Stimulated activated CD4-positive, alpha-beta T cell treated with anti-CD3 and anti-CD28 coated beads, Interleukin-1b, Interleukin-23, amount 100 ng/mL, for 1 hour (primary cell): ENCODE data around the gene IFIT3.

ENCODE experiments used
- DNase-seq, 2 donors: peaks; one replicate each; pipeline ENCODE4 v3.0.0-alpha.2; 2020; ENCODE audit warnings: low read depth in 2 of 2

Gene IFIT3

DNA sequence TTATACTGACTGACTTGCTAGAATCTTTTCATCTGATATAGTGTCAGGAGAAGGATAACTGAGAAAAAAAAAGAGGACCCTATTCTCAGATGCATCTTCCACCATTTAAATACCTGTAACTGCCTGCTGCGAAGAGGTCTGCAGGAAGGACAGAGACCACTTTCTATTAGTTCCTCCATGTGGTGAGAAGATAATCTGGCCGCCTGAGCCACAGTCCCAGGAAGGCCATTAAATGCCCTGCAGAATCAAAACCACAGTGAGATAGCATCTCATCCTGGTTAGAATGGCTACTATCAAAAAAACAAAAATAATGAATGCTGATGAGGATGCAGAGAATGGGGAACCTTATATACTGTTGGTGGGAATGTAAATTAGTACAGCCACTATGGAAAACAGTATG lies 30.2 kb downstream of the IFIT3 start:
- DNase-seq, result no peak

GRCh38 chr10:89360157-89360556 lies 32.4 kb downstream of the IFIT3 start:
- no peak for DNase-seq

DNA sequence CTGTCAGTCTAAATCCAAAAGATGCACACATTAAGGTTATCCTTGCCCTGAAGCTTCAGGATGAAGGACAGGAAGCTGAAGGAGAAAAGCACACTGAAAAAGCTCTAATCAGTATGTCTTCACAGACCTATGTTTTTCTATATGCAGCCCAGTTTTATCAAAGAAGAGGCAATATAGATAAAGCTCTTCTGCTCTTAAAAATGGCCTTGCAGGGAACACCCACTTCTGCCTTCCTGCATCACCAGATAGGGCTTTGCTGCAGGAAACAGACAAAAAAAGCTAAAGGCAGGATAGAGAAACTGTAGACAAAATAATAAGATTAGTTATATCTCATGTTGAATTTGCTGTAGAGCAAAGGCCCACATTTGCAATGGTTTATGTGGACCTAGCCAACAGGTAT lies 35.1 kb downstream of the IFIT3 start:
- no peak for DNase-seq

DNA sequence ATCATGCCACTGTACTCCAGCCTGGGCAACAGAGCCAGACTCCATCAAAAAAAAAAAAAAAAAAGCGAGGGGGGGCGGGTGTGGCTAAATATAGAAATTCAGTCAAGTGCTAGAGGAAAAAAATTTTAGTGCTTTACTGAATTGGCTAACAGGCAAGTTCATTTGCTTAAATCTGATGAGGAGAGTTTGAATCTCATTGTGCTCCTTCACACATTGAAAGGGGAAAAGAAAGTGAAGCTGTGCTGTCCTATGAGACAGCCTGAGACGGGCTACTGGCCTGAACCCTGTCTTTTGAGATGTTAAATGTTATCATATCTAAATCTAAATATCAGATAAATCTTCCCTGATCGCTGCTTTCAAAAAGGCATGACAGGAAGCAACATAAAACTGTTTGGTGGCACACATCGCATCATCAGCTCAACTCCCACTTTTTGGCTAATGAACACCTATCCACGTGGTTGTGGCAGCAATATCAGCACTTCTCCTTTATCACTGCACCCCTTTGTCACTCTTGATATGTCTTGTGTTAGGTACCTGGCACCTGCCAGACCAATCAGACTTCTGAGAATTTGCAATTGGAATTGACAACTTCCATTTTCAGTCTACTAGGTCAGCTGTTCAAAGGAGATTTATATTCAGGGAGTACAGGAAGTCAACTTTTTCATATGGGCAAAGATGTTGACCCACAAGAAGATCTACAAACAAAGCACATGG lies 36.1 kb downstream of the IFIT3 start:
- no peak for DNase-seq

DNA sequence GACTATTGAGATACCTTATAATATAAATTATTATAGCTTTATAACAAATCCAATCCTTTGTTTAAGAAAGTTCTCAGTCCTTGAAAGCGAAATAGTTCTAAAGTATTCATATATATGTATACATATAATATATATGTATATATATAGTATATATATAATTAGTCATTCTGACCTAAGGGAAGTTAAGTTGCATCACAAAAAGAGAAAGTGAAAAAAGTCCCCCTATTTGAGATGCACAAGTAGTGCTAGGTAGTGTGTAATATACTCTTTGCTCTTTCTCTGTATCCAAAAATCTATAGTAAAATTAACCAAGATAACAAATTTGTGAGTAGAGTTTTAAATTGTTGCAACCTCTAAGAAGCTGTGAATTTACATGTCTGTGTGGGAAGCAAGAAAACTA lies 36.7 kb downstream of the IFIT3 start:
- DNase-seq, result no peak

DNA sequence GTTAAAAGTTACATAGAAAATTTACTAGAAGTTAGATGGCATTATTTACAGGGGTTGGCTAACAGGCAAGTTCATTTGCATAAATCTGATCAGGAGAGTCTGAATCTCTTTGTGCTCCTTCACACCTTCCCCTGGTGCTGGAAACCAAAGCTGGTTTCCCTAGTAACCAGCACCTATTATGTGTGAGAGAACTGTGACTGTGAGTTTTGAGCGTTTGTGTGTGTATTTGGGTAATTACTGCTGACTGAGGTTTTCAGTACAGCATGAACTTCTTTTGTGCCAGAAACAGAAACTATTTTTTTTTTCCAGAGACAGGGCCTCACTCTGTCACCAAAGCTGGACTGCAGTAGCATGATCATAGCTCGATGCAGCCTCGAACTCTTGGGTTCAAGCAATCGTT lies 39.7 kb downstream of the IFIT3 start:
- no peak for DNase-seq

DNA sequence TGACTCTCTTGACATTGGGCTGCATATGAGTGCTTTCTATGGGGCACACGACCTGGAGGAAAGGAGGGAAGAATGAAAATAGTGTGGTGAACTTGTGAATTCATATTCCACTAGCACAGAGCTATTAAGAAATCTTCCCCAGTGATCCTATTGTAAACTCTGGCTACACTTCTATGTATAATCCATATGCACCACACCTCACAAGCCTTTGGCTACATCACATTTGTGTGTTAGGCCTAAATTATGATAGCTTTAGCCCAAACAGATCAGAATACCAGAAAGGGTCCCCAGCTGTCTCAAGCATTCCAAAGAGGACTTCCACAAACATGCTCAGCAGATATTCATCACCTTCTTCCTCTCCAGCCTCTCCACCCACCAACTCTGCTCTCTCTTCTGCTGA lies 40.3 kb downstream of the IFIT3 start:
- no peak for DNase-seq

DNA sequence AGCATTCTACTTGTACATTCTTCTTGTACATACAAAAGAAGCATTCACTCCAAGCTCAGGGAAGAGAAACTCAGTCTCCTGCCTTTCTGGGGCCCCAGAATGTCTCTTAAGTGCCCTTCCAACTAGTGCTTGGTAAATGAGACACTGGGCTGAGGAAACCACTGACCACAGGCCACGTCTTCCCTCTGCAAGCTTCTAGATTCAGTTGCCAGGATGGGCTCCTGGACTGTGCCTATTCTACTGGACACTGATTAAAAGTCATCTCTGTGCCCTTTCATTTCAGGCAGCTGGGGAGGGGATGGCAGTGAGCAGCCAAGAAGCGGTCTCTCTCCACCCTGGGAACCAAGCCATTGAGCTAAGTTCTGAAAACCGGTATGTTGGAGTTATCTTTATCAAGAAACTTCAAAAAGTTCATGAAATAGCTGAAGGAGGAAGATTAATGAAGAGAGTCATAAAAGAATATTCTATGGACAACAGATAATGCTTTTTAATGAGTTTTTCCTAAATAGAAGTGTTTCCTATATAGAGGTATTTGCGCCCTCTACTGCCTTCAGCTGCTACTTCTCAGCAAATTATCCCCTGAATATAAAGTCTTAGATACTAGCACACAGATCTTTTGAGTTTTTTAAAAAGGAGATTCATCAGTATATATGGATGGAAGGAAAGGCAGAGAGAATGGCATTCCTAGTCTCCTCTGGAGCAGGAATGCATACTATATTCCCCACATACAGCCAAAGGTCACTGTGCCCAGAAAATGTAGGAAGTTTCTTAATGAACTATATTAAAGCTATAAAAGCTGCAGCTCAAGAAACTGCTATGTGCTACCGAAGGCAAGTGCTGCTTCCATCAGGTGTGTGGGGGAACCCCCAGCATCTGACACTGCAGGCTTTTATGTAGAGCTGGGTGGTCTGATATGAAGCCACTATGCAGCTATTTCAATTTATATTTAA lies 41.6 kb downstream of the IFIT3 start:
- DNase-seq, result no peak

DNA sequence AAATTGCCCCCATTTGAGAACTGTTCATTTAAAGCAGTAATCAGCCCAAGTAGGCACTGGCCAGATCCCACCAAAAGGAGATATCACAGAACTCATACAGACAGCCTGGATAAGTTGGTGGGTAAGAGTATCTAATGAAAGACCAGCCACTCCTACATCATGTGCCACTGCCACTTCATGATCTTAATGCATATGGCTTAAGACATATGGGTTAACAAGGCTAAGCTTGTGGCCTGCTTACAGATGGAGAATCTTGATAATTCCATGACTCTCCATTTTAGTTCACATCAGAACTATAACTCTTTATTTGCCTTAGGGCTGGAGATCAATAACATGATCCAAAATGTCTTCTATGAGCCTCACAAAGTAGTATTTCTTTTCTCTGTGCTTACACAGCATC lies 43.3 kb downstream of the IFIT3 start:
- DNase-seq, result no peak

DNA sequence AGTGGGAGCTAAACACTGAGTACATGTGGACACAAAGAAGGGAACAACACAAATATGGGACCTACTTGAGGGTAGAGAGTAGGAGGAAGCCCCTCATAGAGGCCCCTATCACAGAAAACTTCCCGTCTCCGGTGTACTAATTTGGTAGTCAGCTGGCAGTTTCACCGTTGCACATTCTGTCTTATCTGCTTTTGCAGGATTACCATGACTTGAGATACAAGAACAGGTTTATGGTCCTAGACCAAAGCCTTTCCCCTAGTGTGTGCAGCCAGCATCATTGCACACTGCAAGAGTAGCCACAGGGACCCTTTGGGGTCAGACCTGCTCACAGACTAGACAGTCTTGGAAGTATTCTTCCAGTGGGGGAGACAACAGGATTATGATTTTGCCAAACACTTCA lies 44.2 kb downstream of the IFIT3 start:
- no peak for DNase-seq

DNA sequence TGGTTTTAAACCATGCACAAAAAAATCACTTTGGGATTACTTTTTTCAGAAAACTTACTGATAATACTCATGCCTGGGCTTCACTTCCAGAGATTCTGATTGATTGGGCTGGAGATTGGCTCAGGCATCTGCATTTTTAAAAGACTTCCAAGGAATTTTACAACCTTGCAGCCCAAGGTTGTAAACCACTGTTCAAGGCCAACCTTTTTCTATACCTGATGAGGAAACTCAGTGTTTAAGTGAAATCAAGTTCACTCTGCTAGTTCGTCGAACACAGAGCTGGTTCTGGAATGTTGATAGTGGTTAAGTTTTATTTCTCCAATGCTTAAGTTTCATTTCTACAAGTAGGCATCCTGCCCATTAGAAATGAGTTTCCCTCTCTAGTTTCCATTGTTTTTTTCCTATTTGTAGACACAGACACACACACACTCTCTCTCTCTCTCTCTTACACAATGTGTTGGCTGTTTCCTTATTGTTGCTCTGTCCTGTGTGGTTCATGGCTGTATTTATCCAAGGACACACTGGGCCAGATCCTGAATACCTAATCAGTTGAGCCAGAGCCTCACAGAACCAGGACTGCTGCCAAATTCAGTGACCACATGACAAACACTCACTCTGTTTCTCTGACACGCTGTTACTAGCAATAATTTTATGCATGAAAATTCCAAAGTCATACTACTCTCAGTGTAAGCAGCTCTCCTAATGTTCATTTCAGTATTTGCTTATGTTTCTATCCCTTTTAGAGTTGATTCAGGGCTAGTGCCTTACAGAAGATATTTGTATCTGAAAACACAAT lies 46.3 kb downstream of the IFIT3 start:
- no peak for DNase-seq

- DNase-seq, result no peak
Observed at GRCh38 chr10:89374713-89375141, 46.9 kb downstream of the IFIT3 start.

DNA sequence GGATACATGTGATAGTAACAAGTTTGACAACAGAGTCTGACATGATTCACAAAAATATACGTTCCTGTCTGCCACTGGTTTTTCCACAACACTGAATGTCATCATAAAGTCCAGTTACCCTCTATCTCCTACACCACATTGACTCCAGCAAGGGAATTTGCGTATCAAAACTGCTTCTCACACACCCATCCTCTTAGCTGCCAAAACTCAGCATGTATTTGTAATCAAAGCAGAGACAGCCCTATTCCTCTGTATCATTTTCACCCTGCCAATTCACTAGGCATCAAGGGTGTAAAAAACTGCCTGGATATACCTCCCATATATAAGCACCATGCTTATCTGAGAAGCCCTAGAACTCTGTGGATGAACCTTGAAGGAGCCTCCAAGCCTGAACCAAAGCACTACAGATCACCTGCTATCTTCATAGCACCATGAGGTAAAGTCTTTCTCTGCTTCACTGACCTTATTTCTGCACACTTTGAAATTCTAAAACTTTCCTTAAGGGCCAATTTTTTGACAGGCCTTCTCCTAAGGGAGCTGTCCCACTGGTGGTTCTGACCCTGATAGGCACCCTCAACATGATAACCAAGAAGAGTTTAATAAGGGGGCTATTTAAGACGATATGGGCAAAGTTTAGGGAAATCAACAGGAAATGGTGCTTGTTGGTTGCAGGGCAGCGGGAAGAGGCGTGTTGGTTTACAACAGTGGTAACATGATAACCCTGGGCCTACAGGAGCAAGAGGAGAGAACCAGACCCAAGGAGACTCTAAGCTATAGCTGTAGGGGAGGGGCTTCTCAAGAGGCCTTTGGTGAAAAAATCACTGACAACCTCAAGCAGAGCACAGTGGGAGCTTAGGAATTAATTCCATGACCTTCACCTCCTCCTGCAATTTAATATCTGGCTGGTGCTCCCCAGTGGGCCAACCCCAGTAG lies 50.2 kb downstream of the IFIT3 start, which contains the start of gene IFIT1B:
TSS of gene IFIT1B (plus strand) at position 352 of the 933 bp plus-strand sequence. CDS start at position 432, 80 bp downstream.
- DNase-seq, result no peak

GRCh38 chr10:89379103-89379502 lies 51.3 kb downstream of the IFIT3 start:
- no peak for DNase-seq

DNA sequence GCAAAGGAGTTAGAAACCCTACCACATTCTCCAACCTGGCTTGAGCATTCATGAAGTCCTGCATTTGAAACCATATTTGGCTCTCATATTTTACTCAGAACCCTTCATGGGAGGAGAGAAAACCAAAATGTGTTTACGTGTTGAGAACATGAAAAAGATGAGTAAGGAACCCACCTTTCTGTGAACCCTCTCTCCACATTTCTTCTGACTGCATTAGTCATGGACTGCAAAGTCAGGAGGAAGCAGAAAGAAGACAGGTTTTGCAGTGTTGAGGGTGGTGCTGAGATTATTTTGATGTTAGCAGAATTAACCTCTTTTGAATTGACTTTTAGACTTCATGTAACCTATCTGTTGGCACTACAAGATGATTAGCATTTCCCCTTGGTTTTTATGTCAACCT lies 55.0 kb downstream of the IFIT3 start:
- DNase-seq, result no peak

DNA sequence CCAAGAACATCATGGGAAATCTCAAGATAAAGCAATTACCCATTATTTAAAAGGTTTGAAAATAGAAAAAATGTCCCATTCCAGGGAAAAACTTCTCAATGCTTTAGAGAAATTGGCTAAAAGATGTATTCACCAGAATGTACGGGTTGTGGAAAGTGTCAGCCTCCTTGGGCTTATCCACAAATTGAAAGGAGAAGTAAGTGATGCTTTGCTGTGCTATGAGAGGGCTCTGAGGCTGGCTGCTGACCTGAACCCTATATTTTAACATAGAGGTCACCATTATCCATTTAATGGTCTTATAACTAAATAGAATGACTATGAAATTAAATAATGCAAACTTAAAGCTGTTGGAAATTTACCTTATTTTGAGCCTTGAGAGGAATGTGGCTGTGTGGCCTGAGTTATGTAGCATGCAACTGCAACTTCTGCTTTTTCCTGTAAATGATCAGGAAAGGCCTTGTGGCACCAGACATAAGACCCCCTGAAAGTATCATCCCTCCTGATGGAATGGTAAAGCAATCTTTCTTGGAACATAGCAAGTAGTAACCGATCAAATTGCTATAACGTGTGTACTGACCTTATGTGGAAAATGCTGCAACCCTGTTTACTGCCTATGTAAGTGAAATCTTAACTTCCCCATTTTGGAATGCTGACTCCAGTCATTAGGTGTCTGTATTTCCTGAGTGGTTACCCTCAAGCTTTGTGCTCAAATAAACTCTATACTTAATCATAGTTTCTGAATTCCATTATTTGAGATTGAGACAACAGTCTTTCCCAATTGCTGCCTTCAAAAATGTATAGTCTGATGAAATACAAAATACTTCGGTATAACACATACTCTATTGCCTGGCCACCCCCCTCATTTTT lies 56.9 kb downstream of the IFIT3 start:
- no peak for DNase-seq

DNA sequence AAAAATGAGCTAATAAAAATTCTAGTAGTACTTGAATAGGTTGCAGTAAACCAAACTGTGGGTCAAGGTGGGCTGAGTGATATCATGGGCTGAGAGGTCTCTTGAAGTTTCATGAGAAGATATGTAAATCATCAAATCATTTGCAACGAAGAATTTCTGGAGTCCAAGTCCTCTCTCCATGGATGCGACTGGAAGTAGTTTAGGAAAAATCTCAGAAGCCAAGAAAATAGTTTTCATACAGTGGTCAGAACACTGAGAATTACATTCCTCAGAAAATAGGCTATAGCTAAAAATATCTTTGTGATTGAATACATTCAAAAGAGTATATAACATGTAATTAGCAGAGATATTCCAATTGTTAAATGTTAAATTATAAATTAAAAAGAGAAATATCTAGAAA lies 61.0 kb downstream of the IFIT3 start:
- DNase-seq, result no peak

- no peak for DNase-seq
Observed at GRCh38 chr10:89389254-89389653, 61.5 kb downstream of the IFIT3 start.
